ENCODE data around the gene FCRLB. TPM values are rescaled to one million over a fixed set of nuclear protein-coding genes. Genes with fewer than 3 reads are reported as not detected.

Gene FCRLB
- total and polyA plus RNA-seq, 2 of the 13 experiments (the other 11 are each of a cell fraction or from before 2014, with no cell fraction given) = 0.08 to 0.11 TPM

GRCh38 chr1:161706113-161706481, 15.2 kb upstream of the FCRLB start:
- H3K27ac ChIP-seq (ENCODE audit: extremely low read length, insufficient read depth, low read length) = no peak overlapping the region
- ChIA-PET POLR2A (no interaction called here), CTCF (ENCODE audit: low intra/inter-chr PET ratio, low total read pairs) (no interaction called here)
- no peak overlapping the region for H3K9ac ChIP-seq (ENCODE audit: insufficient read depth, low read depth, low read length)
- TF ChIP-seq ZNF580 (CRISPR knock-in tag; IDR thresholded peaks at IDR 0.05; ENCODE audit: borderline replicate concordance, low read depth) (no peak), HOXA3 (CRISPR knock-in tag; IDR thresholded peaks at IDR 0.05) (no peak), TRIM22 (IDR thresholded peaks at IDR 0.05) (no peak), PRMT3 (CRISPR knock-in tag; IDR thresholded peaks at IDR 0.05; ENCODE audit: borderline replicate concordance, low read depth) (no peak), ZNF687 (CRISPR knock-in tag; IDR thresholded peaks at IDR 0.05) (no peak), CREB1 (IDR thresholded peaks at IDR 0.05) (no peak), CREB1 (CRISPR knock-in tag; IDR thresholded peaks at IDR 0.05) (no peak), NR1H2 (CRISPR knock-in tag; IDR thresholded peaks at IDR 0.05; ENCODE audit: borderline replicate concordance, low read depth) (no peak), SAP130 (CRISPR knock-in tag; IDR thresholded peaks at IDR 0.05; ENCODE audit: low read depth) (no peak), STAT5B (CRISPR knock-in tag; IDR thresholded peaks at IDR 0.05) (no peak), IRF2 (CRISPR knock-in tag; IDR thresholded peaks at IDR 0.05) (no peak), MAZ (IDR thresholded peaks at IDR 0.05; ENCODE audit: borderline replicate concordance, low read depth, low read length) (no peak), MAZ (CRISPR knock-in tag; IDR thresholded peaks at IDR 0.05; ENCODE audit: low read depth) (no peak), ZNF549 (CRISPR knock-in tag; IDR thresholded peaks at IDR 0.05) (no peak)
- H3K79me2 ChIP-seq (ENCODE audit: insufficient read depth, low read length) = no peaks in the 10 kb centered on the region
- no peak for DNase-seq (ENCODE audit: low spot score)
- intact Hi-C loops (cut with micrococcal nuclease; ENCODE audit: unreplicated experiment) (no loop called here), in situ Hi-C loops (cut with HindIII; ENCODE audit: extremely low pct_ligation_motif_present, low pct_unique_long_range_greater_than_20kb) (no loop called here)
- WGBS (ENCODE audit: low lambda C conversion rate) = 59% methylated on average over 2 of the region's 3 CpGs
- no peak overlapping the region for H2AFZ ChIP-seq (ENCODE audit: low read length)
- H4K20me1 ChIP-seq (ENCODE audit: insufficient read depth, low read length) = no peaks in the 10 kb centered on the region
- H3K27me3 ChIP-seq (ENCODE audit: control insufficient read depth in 1 of 2, insufficient read depth in 2 of 2, low read length in 2 of 2) = no peaks in the 10 kb centered on the region; a peak in 1 of 5 replicates
- H3K36me3 ChIP-seq (replicated peaks in 1 of 2; ENCODE audit: control insufficient read depth in 1 of 2, insufficient read depth in 2 of 2, low read length in 2 of 2) = no peaks in the 10 kb centered on the region
- ATAC-seq = no peak
- FAIRE-seq = no peak
- no peaks in the 10 kb centered on the region for H3K9me3 ChIP-seq (ENCODE audit: low read length)
- BruUV-seq (replicated peaks) = no TSS peak
- no peak overlapping the region for H3K4me3 ChIP-seq (replicated peaks in 1 of 3; ENCODE audit: insufficient read depth in 1 of 3, low read depth in 2 of 3, low read length in 3 of 3)
- H3K4me2 ChIP-seq (ENCODE audit: low read depth, low read length) = no peak overlapping the region
- peaks cover 15% of the 10 kb centered on the region for H3K4me1 ChIP-seq (ENCODE audit: insufficient read depth, low read length)

All from HepG2 (cell line).